GM18505 (cell line): ENCODE measurements around the gene DRD2.

ENCODE experiments used
- ATAC-seq: cut with Tn5 transposase; IDR thresholded peaks from one replicate; pipeline ENCODE4 v1.9.1; 2021; ENCODE audit not compliant: unreplicated experiment
- POLR2A ChIP-seq: IDR thresholded peaks from 4 replicates; pipeline ENCODE4 v1.6.1; 2011; ENCODE audit warnings: borderline replicate concordance; ENCODE audit not compliant: insufficient read depth, insufficient read length; ENCODE audit errors: extremely low read depth

The DRD2 gene

GRCh38 chr11:113412675-113413074 lies 62.5 kb downstream of the DRD2 start:
- no peak for TF ChIP-seq POLR2A

GRCh38 chr11:113411536-113411935 lies 63.7 kb downstream of the DRD2 start:
- TF ChIP-seq POLR2A, result no peak
- no peak for ATAC-seq

More at GRCh38 chr11:113412675-113413074, 62.5 kb downstream of the DRD2 start:
- no peak for ATAC-seq

- no peak for ATAC-seq
- no peak for TF ChIP-seq POLR2A
These were observed 64.6 kb downstream of the DRD2 start for GRCh38 chr11:113410414-113411135.

GRCh38 chr11:113409526-113409925 lies 65.7 kb downstream of the DRD2 start:
- TF ChIP-seq POLR2A, result no peak
- ATAC-seq, result no peak

GRCh38 chr11:113408887-113409286 lies 66.3 kb downstream of the DRD2 start:
- TF ChIP-seq POLR2A, result no peak

GRCh38 chr11:113408206-113408605 lies 67.0 kb downstream of the DRD2 start:
- no peak for ATAC-seq
- TF ChIP-seq POLR2A, result no peak

More at GRCh38 chr11:113408887-113409286, 66.3 kb downstream of the DRD2 start:
- ATAC-seq, result no peak

- ATAC-seq, result no peak
- no peak for TF ChIP-seq POLR2A
These were observed 68.0 kb downstream of the DRD2 start for GRCh38 chr11:113407163-113407562.

GRCh38 chr11:113405724-113406478 lies 69.3 kb downstream of the DRD2 start:
- no peak for ATAC-seq
- TF ChIP-seq POLR2A, result no peak

GRCh38 chr11:113404859-113405430 lies 70.3 kb downstream of the DRD2 start:
- TF ChIP-seq POLR2A, result no peak
- ATAC-seq, result no peak

- no peak for ATAC-seq
- no peak for TF ChIP-seq POLR2A
These were observed 73.5 kb downstream of the DRD2 start for GRCh38 chr11:113401718-113402117.

- no peak for TF ChIP-seq POLR2A
- ATAC-seq, result no peak
These were observed 74.5 kb downstream of the DRD2 start for GRCh38 chr11:113400631-113401230.

- no peak for TF ChIP-seq POLR2A
- ATAC-seq, result no peak
These were observed 76.3 kb downstream of the DRD2 start for GRCh38 chr11:113398669-113399430.

GRCh38 chr11:113397821-113398220 lies 77.4 kb downstream of the DRD2 start:
- no peak for ATAC-seq
- no peak for TF ChIP-seq POLR2A

GRCh38 chr11:113397212-113397611 lies 78.0 kb downstream of the DRD2 start:
- no peak for ATAC-seq

More at GRCh38 chr11:113397212-113397611, 78.0 kb downstream of the DRD2 start:
- TF ChIP-seq POLR2A, result no peak
